Stimulated activated CD4-positive, alpha-beta T cell treated with anti-CD3 and anti-CD28 coated beads, Interleukin-15, amount 100 ng/mL, for 48 hours (primary cell): Measurements from ENCODE around the gene MAP3K13.

Experiments used
- DNase-seq, 2 donors: peaks; one replicate each; pipeline ENCODE4 v3.0.0-alpha.2; 2020; ENCODE audit warnings: low read depth in 2 of 2

Gene MAP3K13, protein sequence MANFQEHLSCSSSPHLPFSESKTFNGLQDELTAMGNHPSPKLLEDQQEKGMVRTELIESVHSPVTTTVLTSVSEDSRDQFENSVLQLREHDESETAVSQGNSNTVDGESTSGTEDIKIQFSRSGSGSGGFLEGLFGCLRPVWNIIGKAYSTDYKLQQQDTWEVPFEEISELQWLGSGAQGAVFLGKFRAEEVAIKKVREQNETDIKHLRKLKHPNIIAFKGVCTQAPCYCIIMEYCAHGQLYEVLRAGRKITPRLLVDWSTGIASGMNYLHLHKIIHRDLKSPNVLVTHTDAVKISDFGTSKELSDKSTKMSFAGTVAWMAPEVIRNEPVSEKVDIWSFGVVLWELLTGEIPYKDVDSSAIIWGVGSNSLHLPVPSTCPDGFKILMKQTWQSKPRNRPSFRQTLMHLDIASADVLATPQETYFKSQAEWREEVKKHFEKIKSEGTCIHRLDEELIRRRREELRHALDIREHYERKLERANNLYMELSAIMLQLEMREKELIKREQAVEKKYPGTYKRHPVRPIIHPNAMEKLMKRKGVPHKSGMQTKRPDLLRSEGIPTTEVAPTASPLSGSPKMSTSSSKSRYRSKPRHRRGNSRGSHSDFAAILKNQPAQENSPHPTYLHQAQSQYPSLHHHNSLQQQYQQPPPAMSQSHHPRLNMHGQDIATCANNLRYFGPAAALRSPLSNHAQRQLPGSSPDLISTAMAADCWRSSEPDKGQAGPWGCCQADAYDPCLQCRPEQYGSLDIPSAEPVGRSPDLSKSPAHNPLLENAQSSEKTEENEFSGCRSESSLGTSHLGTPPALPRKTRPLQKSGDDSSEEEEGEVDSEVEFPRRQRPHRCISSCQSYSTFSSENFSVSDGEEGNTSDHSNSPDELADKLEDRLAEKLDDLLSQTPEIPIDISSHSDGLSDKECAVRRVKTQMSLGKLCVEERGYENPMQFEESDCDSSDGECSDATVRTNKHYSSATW

DNA sequence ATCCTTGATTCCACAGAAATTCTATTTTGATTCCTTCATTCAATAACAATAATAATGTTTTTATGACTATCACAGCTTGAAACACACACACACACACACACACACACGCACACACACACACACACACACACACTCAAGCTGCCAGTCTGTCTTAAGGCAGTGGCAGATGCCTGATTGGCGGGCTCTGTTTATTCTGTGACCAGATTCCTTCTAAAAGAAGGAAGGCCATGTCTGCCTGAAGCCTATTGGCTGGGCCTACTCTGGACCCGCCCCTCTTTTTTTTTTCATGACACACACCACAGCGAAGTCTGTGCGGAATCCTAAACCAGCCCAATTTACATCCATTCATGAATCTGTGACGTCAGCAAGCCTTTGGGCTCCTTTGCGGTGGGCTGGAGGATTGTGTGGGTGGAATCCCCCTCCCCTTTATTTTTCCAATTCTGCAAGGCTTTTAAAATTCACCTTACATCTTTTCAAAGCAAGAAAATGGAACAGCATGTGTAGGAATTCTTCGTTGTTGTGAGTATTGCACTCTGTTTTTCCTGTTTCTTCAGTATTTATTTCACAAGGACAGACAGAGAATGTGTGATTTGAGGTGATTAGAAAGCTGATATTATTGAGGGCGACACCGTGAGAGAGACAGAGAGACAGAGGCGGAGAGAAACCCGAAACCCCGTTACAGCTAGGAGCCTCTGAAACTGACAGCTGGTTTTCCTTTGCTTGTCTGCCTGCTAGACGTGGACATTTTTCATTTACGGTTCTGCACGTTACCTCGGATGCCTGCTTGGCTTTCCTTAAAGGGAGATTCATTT, at the start of gene MAP3K13:
Gene MAP3K13, plus strand, starts transcription at position 287 of the 812 bp plus-strand sequence. CDS start 65,446 bp downstream, outside the sequence.
- DNase-seq, result peak; percentile 7 to 9

DNA sequence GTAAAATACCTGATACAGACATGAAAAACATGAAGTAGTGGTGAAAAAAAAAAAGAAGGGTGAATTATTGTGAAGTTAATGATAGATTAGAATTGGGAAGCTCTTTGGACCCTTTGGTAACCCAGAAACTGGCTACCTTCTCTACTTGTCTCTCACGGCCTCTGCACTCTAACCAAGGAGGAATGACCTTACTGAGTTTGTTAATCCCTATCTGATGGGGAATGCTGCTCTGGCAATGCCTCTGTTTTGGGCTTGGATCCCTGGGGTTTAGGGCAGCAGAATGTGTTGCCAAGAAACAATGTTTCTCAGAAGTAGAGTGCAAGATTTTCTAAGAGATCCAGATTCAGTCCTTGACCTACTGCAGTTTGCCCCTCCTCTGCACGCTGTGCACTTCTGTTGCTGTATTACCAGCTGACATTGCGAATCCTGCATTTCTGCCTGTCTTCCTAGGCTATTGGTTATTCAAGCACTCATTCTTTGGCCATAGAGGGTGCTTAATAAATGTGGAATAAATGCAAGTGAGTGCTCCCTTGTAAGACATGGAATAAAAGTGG, 49.2 kb upstream of the MAP3K13 start:
- no peak for DNase-seq

GRCh38 chr3:185316740-185317412, 46.1 kb upstream of the MAP3K13 start:
- no peak for DNase-seq

DNA sequence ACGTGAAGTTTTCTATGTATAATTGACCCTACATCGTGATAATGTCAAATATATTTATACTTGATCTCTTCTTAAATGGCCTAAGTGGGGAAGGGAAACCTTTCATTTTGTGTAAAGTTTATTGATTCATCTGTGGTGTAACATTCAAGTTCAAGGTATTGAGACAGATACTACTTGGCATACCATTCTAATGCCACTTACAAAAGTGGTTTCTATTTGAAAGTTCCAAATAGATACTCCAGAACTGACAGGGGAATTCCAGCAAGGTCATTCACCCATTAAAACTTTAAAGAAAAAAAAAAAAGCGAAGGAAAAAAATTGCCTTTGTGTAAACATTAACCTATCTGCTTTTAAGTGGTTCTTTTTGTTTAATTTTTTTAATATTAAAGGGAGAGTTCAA, 45.3 kb upstream of the MAP3K13 start:
- no peak for DNase-seq

GRCh38 chr3:185318141-185318540, 44.8 kb upstream of the MAP3K13 start:
- DNase-seq, result no peak

DNA sequence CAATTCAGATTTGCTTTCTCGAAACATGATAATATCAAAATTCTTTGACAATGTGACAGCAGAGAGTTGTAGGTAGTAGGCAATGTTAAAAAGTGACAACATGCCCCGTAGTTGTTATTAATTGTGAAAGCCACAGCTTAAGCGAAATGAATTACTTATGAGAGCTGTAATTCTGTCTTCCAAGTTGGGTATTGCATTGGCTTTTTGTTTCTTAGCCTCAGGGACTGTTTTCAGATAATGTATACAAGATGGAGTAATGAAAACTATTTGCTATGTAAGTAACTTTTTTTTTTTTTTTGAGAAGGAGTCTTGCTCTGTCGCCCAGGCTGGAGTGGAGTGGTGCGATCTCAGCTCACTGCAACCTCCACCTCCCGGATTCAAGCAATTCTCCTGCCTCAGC, 43.1 kb upstream of the MAP3K13 start:
- no peak for DNase-seq

DNA sequence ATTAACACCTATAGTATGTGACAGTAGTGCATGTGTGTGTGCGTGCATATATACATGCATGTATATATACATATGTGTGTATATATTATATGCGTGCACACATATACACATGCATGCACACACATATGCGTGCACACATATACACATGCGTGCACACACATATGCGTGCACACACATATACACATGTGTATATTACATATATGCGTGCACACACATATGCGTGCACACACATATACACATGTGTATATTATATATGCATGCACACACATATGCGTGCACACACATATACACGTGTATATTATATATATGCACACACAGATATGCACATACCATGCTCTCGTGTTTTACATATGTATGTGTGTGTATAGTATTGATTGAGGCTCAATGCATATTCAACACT, 42.0 kb upstream of the MAP3K13 start:
- no peak for DNase-seq

- no peak for DNase-seq
Measured at GRCh38 chr3:185322101-185322719, 40.7 kb upstream of the MAP3K13 start.

GRCh38 chr3:185325946-185326791, 36.8 kb upstream of the MAP3K13 start:
- DNase-seq, result no peak

- no peak for DNase-seq
Measured at GRCh38 chr3:185327062-185327461, 35.9 kb upstream of the MAP3K13 start.

GRCh38 chr3:185328324-185329004, 34.5 kb upstream of the MAP3K13 start:
- no peak for DNase-seq

DNA sequence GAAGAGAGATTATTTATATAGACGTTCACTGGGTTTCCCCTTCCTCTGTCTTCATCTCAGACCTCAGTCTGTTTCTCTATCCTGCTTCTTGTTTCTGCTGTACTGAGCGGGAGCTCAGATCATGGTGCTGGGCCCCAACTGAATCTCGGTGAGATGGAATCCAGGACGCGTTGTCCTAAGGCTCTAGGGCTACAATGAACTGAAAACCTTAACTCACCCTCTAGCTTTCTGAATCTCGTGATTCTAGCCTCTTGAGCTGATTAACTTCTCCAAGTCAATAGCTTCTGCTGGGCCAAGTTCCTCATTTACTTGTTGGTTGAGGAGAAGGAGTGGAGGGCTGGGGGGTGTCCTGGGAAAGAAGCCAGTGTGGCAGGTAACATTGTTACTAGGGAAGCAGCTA, 32.7 kb upstream of the MAP3K13 start:
- DNase-seq, result no peak

GRCh38 chr3:185330644-185331043, 32.3 kb upstream of the MAP3K13 start:
- no peak for DNase-seq

GRCh38 chr3:185332026-185332735, 30.8 kb upstream of the MAP3K13 start:
- no peak for DNase-seq

GRCh38 chr3:185335799-185336198, 27.1 kb upstream of the MAP3K13 start:
- DNase-seq, result no peak

- DNase-seq, result no peak
Measured at GRCh38 chr3:185337231-185337816, 25.6 kb upstream of the MAP3K13 start.

- no peak for DNase-seq
Measured at GRCh38 chr3:185339945-185340344, 23.0 kb upstream of the MAP3K13 start.

DNA sequence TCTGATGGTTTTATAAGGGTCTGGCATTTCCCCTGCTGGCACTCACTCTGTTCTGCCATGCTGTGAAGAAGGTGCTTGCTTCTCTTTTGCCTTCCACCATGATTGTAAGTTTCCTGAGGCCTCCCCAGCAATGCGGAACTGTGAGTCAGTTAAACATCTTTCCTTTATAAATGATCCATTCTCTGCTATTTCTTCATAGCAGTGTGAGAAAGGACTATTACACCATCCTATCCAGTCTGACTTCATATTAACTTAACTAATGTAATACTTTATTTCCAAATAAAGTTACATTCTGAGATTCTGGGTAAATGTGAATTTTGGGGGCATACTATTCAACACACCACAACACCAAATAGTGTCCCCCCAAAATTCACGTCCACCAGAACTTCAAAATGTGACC, 22.2 kb upstream of the MAP3K13 start:
- DNase-seq, result no peak
